ENCODE results near the gene ING5.
"Not testable (repeated sequence)": the region's sequence is repeated elsewhere in the genome, so short reads cannot be mapped to it uniquely, and the experiment has no call there.

GRCh38 chr2:241662731-241663130, 39.1 kb upstream of the ING5 start:
- not testable (repeated sequence) for TF ChIP-seq CTCF (IDR thresholded peaks at IDR 0.05; ENCODE audit: insufficient read depth, low read length, poor library complexity, severe bottlenecking); EZH2phosphoT487 (conservative IDR thresholded peaks at IDR 0.05; ENCODE audit: low read length)
